ENCODE data around the gene CLNS1A. TPM values are rescaled to one million over a fixed set of nuclear protein-coding genes. Genes with fewer than 3 reads are reported as not detected.
A peak's percentile ranks its signal among the peaks of the same experiment; 100 is the strongest.

The CLNS1A gene
- total RNA-seq, 1 experiment from 2014 or later: 147 TPM

GRCh38 chr11:77589521-77590193 lies 47.9 kb downstream of the CLNS1A start, which contains the start of gene AQP11 (continued):
- TF ChIP-seq FOXP4 (CRISPR knock-in tag; IDR thresholded peaks at IDR 0.05) (0 out of 2 replicates have a peak, but pooled peaks have one; percentile 66), ZNF317 (CRISPR knock-in tag; IDR thresholded peaks at IDR 0.05; ENCODE audit: borderline replicate concordance, low read depth) (no peak), USF2 (CRISPR knock-in tag; IDR thresholded peaks at IDR 0.05) (no peak; the same call in 1 of the 2 replicates), SP1 (CRISPR knock-in tag; conservative IDR thresholded peaks at IDR 0.05) (peak; percentile 62), GABPB1 (CRISPR knock-in tag; IDR thresholded peaks at IDR 0.05) (0 out of 2 replicates have a peak, but pooled peaks have one; percentile 20), HMGXB4 (CRISPR knock-in tag; IDR thresholded peaks at IDR 0.05) (peak; percentile 75; the same call in 1 of the 2 replicates), NFE2L1 (CRISPR knock-in tag; IDR thresholded peaks at IDR 0.05) (peak; percentile 53; the same call in 1 of the 2 replicates), ZNF232 (CRISPR knock-in tag; IDR thresholded peaks at IDR 0.05) (0 out of 2 replicates have a peak, but pooled peaks have one; percentile 56), ZNF263 (CRISPR knock-in tag; IDR thresholded peaks at IDR 0.05; ENCODE audit: low read depth) (peak; percentile 69; the same call in 1 of the 2 replicates)

GRCh38 chr11:77589181-77589520 lies 48.4 kb downstream of the CLNS1A start:
- ATAC-seq: peak; percentile 5
- ChIA-PET CTCF (interaction anchor here (0.6 to 2.1 kb wide), 5 partner anchors 177 to 462 kb away, joined by 3 to 9 read pairs (median 5); partner anchors contain the start of gene MYO7A), POLR2A (interaction anchor here (1.2 to 1.9 kb wide), 2 partner anchors 49 to 394 kb away, joined by 3 to 6 read pairs; partner anchors contain the start of gene CLNS1A)
- H3K4me1 Mint-ChIP-seq: peaks cover 12% of the 10 kb centered on the region
- no peak overlapping the region for H3K27ac Mint-ChIP-seq
- H3K27me3 Mint-ChIP-seq (ENCODE audit: low read depth): peaks cover 30% of the 10 kb centered on the region
- peaks cover 15% of the 10 kb centered on the region for H3K36me3 Mint-ChIP-seq
- no peak for DNase-seq (ENCODE audit: low spot score)
- H3K9me3 Mint-ChIP-seq: peaks cover 23% of the 10 kb centered on the region
- peak overlapping the region; percentile 80 for H3K4me3 Mint-ChIP-seq
- no peak for TF ChIP-seq CREM (CRISPR knock-in tag; IDR thresholded peaks at IDR 0.05)
- no peak for TF ChIP-seq CTCF (IDR thresholded peaks at IDR 0.05)
- TF ChIP-seq E2F4 (CRISPR knock-in tag; IDR thresholded peaks at IDR 0.05; ENCODE audit: borderline replicate concordance, low read depth): no peak
- no peak for TF ChIP-seq GRHL2 (CRISPR knock-in tag; IDR thresholded peaks at IDR 0.05; ENCODE audit: insufficient replicate concordance, severe bottlenecking)
- no peak for TF ChIP-seq IRF1 (CRISPR knock-in tag; IDR thresholded peaks at IDR 0.05)
- no peak for TF ChIP-seq SMAD4 (CRISPR knock-in tag; IDR thresholded peaks at IDR 0.05)
- TF ChIP-seq PRRX2 (CRISPR knock-in tag; IDR thresholded peaks at IDR 0.05): no peak
- TF ChIP-seq CDX4 (CRISPR knock-in tag; IDR thresholded peaks at IDR 0.05; ENCODE audit: borderline replicate concordance): no peak
- TF ChIP-seq RORB (CRISPR knock-in tag; IDR thresholded peaks at IDR 0.05): no peak
- TF ChIP-seq ZMAT4 (CRISPR knock-in tag; IDR thresholded peaks at IDR 0.05): no peak
- no peak; the same call in 1 of the 2 replicates for TF ChIP-seq USF2 (CRISPR knock-in tag; IDR thresholded peaks at IDR 0.05)
- TF ChIP-seq ATF2 (CRISPR knock-in tag; IDR thresholded peaks at IDR 0.05; ENCODE audit: borderline replicate concordance, low read depth): no peak
- no peak for TF ChIP-seq ZNF423 (CRISPR knock-in tag; IDR thresholded peaks at IDR 0.05)

Measured in WTC11 (cell line).